ENCODE results near the gene TMC2. TPM values are rescaled to one million over a fixed set of nuclear protein-coding genes. Genes with fewer than 3 reads are reported as not detected.

The TMC2 gene
- total RNA-seq, 1 experiment from 2014 or later: not detected

DNA sequence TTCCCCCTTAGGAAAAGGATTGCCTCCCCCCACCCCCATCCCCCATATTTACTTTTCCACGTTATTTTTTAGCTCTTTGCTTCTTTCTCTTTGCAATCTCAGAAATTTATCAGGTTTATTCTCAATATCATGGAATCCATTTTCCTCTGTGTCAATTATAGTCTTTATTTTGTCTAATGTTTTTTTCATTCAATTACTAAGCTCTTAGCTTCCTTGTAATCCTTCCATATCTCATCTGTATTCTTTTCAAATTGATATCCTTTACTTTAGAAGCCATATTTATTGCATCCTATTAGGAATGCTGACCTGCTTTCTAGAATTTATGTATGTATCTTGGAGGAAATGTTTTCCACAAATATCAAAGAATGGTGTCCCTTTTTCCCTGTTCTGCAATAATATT lies 39.3 kb downstream of the TMC2 start:
- BruUV-seq (replicated peaks): no TSS peak
- Mint-ChIP-seq H3K4me1 (ENCODE audit: insufficient read depth, unreplicated experiment) (no peaks in the 10 kb centered on the region), H3K4me3 (ENCODE audit: unreplicated experiment) (no peak overlapping the region), H3K9me3 (ENCODE audit: unreplicated experiment) (no peaks in the 10 kb centered on the region), H3K27me3 (ENCODE audit: insufficient read depth, unreplicated experiment) (peaks cover 84% of the 10 kb centered on the region), H3K36me3 (ENCODE audit: insufficient read depth, unreplicated experiment) (no peaks in the 10 kb centered on the region), H3K27ac (ENCODE audit: low read depth, unreplicated experiment) (no peak overlapping the region)
- CTCF ChIA-PET: interaction anchor here (0.7 to 1.5 kb wide), 3 partner anchors 53 to 829 kb away, joined by 5 to 6 read pairs (median 5); no protein-coding TSS in a partner anchor
- no peak for DNase-seq (ENCODE audit: unreplicated experiment)
- TF ChIP-seq, protein P1, sequence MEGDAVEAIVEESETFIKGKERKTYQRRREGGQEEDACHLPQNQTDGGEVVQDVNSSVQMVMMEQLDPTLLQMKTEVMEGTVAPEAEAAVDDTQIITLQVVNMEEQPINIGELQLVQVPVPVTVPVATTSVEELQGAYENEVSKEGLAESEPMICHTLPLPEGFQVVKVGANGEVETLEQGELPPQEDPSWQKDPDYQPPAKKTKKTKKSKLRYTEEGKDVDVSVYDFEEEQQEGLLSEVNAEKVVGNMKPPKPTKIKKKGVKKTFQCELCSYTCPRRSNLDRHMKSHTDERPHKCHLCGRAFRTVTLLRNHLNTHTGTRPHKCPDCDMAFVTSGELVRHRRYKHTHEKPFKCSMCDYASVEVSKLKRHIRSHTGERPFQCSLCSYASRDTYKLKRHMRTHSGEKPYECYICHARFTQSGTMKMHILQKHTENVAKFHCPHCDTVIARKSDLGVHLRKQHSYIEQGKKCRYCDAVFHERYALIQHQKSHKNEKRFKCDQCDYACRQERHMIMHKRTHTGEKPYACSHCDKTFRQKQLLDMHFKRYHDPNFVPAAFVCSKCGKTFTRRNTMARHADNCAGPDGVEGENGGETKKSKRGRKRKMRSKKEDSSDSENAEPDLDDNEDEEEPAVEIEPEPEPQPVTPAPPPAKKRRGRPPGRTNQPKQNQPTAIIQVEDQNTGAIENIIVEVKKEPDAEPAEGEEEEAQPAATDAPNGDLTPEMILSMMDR (IDR thresholded peaks at IDR 0.05; ENCODE audit: unreplicated experiment): no peak
- intact Hi-C loops (cut with micrococcal nuclease): no loop called here
- POLR2A ChIA-PET: no interaction called here

DNA sequence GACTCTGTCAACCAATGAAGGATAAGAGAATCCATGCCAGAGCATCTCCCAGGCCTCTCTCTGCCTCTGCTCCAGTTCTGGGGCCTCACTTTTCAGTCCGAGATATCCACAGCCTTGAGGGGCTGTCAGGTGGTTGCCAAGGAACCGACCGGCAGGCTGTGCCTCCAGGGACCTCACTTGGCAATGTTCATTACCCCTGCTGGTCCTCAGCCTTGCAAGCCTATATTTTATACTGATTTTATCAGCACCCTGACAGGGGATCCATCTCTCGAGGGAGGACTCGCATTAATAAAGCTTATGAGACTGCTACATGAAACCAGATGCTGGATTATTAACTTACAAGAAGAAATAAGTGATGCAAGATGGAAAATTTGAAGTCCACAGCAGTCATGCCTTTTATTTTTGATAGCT lies 39.9 kb downstream of the TMC2 start:
- Mint-ChIP-seq H3K4me1 (ENCODE audit: insufficient read depth, unreplicated experiment) (no peaks in the 10 kb centered on the region), H3K36me3 (ENCODE audit: insufficient read depth, unreplicated experiment) (no peaks in the 10 kb centered on the region), H3K4me3 (ENCODE audit: unreplicated experiment) (no peak overlapping the region), H3K27me3 (ENCODE audit: insufficient read depth, unreplicated experiment) (peaks cover 81% of the 10 kb centered on the region), H3K9me3 (ENCODE audit: unreplicated experiment) (no peaks in the 10 kb centered on the region), H3K27ac (ENCODE audit: low read depth, unreplicated experiment) (no peak overlapping the region)
- TF ChIP-seq, protein P1 (IDR thresholded peaks at IDR 0.05; ENCODE audit: unreplicated experiment): no peak
- no peak for DNase-seq (ENCODE audit: unreplicated experiment)
- intact Hi-C loops (cut with micrococcal nuclease): no loop called here
- ChIA-PET POLR2A (interaction anchor here (0.7 kb wide), 1 partner anchor 331 kb away, joined by 3 read pairs; no protein-coding TSS in a partner anchor), CTCF (interaction anchor here (0.6 to 1.5 kb wide), 3 partner anchors 36 to 177 kb away, joined by 3 to 5 read pairs (median 5); no protein-coding TSS in a partner anchor)
- no TSS peak for BruUV-seq (replicated peaks)

DNA sequence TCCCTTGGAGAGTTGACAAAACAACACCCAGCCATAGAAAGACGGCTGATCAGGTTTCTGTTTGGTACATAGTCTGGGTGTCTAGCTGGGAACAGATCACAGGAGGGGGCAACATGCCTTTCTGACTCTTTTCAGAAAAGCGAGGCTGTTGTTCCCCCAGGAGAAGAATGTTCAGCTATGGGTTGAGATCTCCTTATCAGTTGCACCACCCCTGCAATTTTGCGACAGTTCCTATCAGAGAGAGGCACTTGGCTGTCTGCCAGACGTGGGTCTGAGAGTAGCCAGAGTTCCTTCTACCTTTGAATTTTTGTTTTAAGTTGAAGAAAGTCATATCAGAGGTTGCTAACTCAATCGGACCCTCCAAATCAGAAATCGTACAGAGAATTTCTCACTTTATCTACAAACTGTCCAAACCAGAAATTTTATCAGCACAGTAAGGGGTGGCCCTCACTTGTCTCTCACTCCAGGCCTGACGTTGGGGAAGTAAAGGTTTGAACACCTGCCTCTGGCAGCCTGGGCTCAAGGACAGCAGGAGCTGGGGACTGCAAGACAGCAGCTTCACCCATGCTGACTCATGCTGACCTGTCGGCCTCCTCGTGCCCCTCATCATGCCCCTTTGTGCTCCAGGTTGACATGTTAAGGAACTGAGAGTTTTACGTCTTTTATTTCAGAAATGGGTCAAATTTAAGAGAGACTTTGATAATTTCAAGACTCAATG lies 42.3 kb downstream of the TMC2 start:
- Mint-ChIP-seq H3K27me3 (ENCODE audit: insufficient read depth, unreplicated experiment) (peaks cover 70% of the 10 kb centered on the region), H3K9me3 (ENCODE audit: unreplicated experiment) (no peaks in the 10 kb centered on the region), H3K4me1 (ENCODE audit: insufficient read depth, unreplicated experiment) (no peaks in the 10 kb centered on the region), H3K4me3 (ENCODE audit: unreplicated experiment) (no peak overlapping the region), H3K36me3 (ENCODE audit: insufficient read depth, unreplicated experiment) (no peaks in the 10 kb centered on the region), H3K27ac (ENCODE audit: low read depth, unreplicated experiment) (no peak overlapping the region)
- intact Hi-C loops (cut with micrococcal nuclease): no loop called here
- no peak for DNase-seq (ENCODE audit: unreplicated experiment)
- TF ChIP-seq, protein P1 (IDR thresholded peaks at IDR 0.05; ENCODE audit: unreplicated experiment): no peak
- ChIA-PET CTCF (interaction anchor here (0.7 kb wide), 1 partner anchor 159 kb away, joined by 3 read pairs; no protein-coding TSS in a partner anchor), POLR2A (interaction anchor here (0.6 to 1.3 kb wide), 2 partner anchors 10 to 185 kb away, joined by 3 to 4 read pairs; no protein-coding TSS in a partner anchor)
- no TSS peak for BruUV-seq (replicated peaks)

DNA sequence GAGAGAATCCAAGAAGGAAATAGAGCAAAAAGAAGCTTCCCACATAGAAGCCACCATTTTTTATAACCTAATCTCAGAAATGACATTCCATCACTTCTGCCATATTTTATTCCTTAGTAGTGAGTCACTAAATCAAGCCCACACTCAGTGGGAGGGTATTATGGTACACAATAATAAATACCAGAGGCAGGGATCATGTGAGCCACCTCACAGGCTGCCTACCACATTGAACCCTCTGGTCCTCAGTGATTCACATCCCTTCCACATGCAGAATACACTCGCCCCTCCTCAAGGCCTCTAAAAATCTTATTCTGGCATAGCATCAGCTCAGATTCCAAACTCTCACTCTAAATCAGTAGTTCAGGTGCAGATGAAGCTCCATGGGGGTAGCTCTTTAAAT lies 49.4 kb downstream of the TMC2 start:
- Mint-ChIP-seq H3K27me3 (ENCODE audit: insufficient read depth, unreplicated experiment) (peaks cover 16% of the 10 kb centered on the region), H3K36me3 (ENCODE audit: insufficient read depth, unreplicated experiment) (no peaks in the 10 kb centered on the region), H3K27ac (ENCODE audit: low read depth, unreplicated experiment) (no peak overlapping the region), H3K4me3 (ENCODE audit: unreplicated experiment) (no peak overlapping the region), H3K9me3 (ENCODE audit: unreplicated experiment) (no peaks in the 10 kb centered on the region), H3K4me1 (ENCODE audit: insufficient read depth, unreplicated experiment) (peaks cover 6% of the 10 kb centered on the region)
- ChIA-PET POLR2A (interaction anchor here (1.0 kb wide), 1 partner anchor 15 kb away, joined by 4 read pairs; no protein-coding TSS in a partner anchor), CTCF (interaction anchor here (0.6 to 1.4 kb wide), 3 partner anchors 64 to 348 kb away, joined by 3 read pairs; no protein-coding TSS in a partner anchor)
- intact Hi-C loops (cut with micrococcal nuclease): no loop called here
- TF ChIP-seq, protein P1 (IDR thresholded peaks at IDR 0.05; ENCODE audit: unreplicated experiment): no peak
- no TSS peak for BruUV-seq (replicated peaks)
- peak; percentile 4 for DNase-seq (ENCODE audit: unreplicated experiment)

Measured in MCF 10A (cell line).